GM19468 (cell line): ENCODE data around the gene MARCKSL1.
"Not testable (repeated sequence)": the region's sequence is repeated elsewhere in the genome, so short reads cannot be mapped to it uniquely, and the experiment has no call there.

Source experiments
- ATAC-seq: cut with Tn5 transposase; IDR thresholded peaks from one replicate; pipeline ENCODE4 v1.9.1; 2021; ENCODE audit warnings: mild to moderate bottlenecking, moderate library complexity, moderate number of reproducible peaks; ENCODE audit not compliant: unreplicated experiment; ENCODE audit errors: extremely low read depth

The MARCKSL1 gene

GRCh38 chr1:32298211-32298610 lies 37.8 kb downstream of the MARCKSL1 start:
- not testable (repeated sequence) for ATAC-seq

GRCh38 chr1:32291708-32292538 lies 44.1 kb downstream of the MARCKSL1 start, which contains the start of gene HDAC1:
TSS of gene HDAC1 (plus strand) at chr1:32292083. CDS start at chr1:32292170, 87 bp downstream.
- peak; percentile 89 for ATAC-seq

GRCh38 chr1:32291145-32291707 lies 44.8 kb downstream of the MARCKSL1 start:
- no peak for ATAC-seq

DNA sequence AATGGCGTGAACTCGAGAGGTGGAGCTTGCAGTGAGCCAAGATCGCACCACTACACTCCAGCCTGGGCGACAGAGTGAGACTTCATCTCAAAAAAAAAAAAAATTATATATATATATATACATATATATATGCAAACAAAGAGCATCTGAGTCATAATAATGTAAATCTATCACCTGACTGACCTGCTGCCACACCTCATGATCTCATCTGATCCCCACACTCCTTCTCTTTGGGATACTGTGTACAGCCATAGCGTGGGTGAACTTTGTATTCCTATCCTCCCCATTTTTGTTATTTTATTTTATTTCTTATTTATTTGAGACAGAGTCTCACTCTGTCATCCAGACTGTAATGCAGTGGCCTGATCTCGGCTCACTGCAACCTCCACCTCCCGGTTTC lies 46.8 kb downstream of the MARCKSL1 start:
- ATAC-seq = no peak

DNA sequence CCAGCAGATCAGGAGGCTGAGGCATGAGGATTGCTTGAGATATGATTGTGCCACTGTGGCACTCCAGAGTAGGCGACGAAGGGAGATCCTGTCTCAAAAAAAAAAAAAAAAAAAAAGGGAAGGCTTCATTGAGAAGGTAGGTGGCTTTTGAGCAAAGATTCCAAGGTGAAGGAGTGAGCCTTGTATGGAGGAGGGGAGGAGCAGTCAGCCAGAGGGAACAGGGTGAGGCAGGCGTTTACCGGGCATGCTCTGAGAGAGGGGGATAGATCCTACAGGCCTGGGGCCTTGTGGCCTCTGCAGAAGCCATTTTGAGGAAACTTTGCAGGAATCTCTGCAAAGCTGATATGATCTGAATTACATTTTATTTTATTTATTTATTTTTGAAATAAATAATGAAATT lies 49.3 kb downstream of the MARCKSL1 start:
- ATAC-seq = no peak

- ATAC-seq = no peak
Observed at GRCh38 chr1:32285658-32286057, 50.4 kb downstream of the MARCKSL1 start.

- not testable (repeated sequence) for ATAC-seq
Observed at GRCh38 chr1:32284777-32285176, 51.3 kb downstream of the MARCKSL1 start.
